Gastroesophageal sphincter (tissue), 4 donors: ENCODE data around the gene OTUB2. TPM values are rescaled to one million over a fixed set of nuclear protein-coding genes. Genes with fewer than 3 reads are reported as not detected.

Experiments
- ATAC-seq: fragments of 150-250 bp; one replicate; pipeline ENCODE4 v1.9.1; 2016; ENCODE audit warnings: mild to moderate bottlenecking, moderate library complexity
- H3K27ac ChIP-seq, 4 donors: fragments of 200-600 bp; sonication (generic) in 3 of 4; 1 replicate in 3 of 4; 2 replicates in 1 of 4; pipeline ENCODE4 v1.5.1; 2016 to 2019
- H3K27me3 ChIP-seq: fragments of 200-600 bp; sonication (generic); one replicate; pipeline ENCODE4 v1.5.1; 2019
- H3K36me3 ChIP-seq, 2 donors: fragments of 200-600 bp; sonication (generic); one replicate each; pipeline ENCODE4 v1.5.1; 2019; ENCODE audit warnings: control low read depth in 1 of 2
- H3K4me1 ChIP-seq, 3 donors: fragments of 200-600 bp; sonication (generic); 1 replicate in 2 of 3; 2 replicates in 1 of 3; pipeline ENCODE4 v1.5.1; 2016 to 2019; ENCODE audit warnings: control low read depth in 2 of 3
- H3K4me3 ChIP-seq, 2 donors: fragments of 200-600 bp; sonication (generic); one replicate each; pipeline ENCODE4 v1.5.1; 2019; ENCODE audit warnings: mild to moderate bottlenecking in 1 of 2, moderate library complexity in 1 of 2
- H3K9me3 ChIP-seq, 3 donors: fragments of 200-600 bp; sonication (generic); one replicate each; pipeline ENCODE4 v1.5.1; 2017 to 2019; ENCODE audit warnings: control low read depth in 2 of 3
- EP300 ChIP-seq: sonication (generic); formaldehyde crosslinking; IDR thresholded peaks from one replicate; pipeline ENCODE4 v1.6.1; 2017; ENCODE audit warnings: antibody characterized with exemption, mild to moderate bottlenecking
- POLR2A ChIP-seq, 2 donors: fragments of 450-650 bp; IDR thresholded peaks; one replicate each; pipeline ENCODE4 v1.6.1; 2017; ENCODE audit warnings: antibody characterized with exemption in 2 of 2, mild to moderate bottlenecking in 2 of 2, moderate library complexity in 1 of 2
- POLR2AphosphoS5 ChIP-seq: sonication (generic); formaldehyde crosslinking; IDR thresholded peaks from one replicate; pipeline ENCODE4 v1.6.1; 2017; ENCODE audit warnings: antibody characterized with exemption
- WGBS, 2 donors: methylation state at CpG; one replicate each; pipeline ENCODE4 v1.1.5; 2018; ENCODE audit warnings: low coverage in 1 of 2; 5-methylcytosine and 5-hydroxymethylcytosine counted together
- total RNA-seq, 4 donors: library from RNA; depleted of rRNA; stranded (reverse); fragments of >200 nt; gene quantifications; one replicate each; pipeline ENCODE4 v1.1.0, GENCODE V29; 2016
- TF ChIP-seq, protein P1 (sequence below), 4 experiments: fragments of 200-600 bp in 2 of 4; fragments of 450-650 bp in 2 of 4; sonication (generic) in 1 of 4; IDR thresholded peaks; one replicate each; pipeline ENCODE4 v1.5.1; 2017 to 2019; ENCODE audit warnings: antibody characterized with exemption in 4 of 4, mild to moderate bottlenecking in 2 of 4, moderate library complexity in 2 of 4

The OTUB2 gene
- total RNA-seq, 4 donors from 2014 or later: 0.16 to 0.84 (median 0.65) TPM

DNA sequence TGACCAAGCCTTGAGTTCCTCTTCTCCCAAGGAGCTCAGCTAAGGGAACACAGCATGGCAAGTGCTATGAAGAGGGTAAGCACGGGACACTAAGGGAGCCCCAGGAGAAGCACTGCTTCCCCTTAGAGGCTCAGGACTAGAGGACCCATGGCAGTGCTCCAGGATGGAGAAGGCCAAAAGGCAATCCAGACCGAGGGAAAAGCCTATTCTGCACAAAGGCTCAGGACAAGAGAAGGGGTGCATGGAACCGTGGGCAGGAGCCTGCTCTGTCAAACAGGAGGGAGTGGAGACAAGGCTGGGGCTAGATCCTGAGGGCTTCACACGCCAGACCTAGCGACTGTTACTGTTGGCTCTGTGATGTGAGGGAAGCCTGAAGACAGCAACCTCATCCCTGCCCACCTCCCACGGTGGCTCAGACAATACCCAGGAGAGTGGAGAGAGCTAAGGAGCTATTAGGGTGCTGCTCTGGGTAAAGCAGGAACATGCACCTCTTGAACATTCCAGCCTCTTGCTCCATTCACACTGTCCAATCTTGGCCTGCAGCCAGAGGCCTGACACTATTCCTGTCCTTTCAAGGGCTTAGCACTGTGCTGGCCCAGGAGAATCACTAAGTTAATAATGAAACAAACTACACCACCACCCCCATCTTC, 24.2 kb downstream of the OTUB2 start:
- H3K4me3 ChIP-seq: no peak overlapping the region
- peak; percentile 66 for ATAC-seq
- H3K27ac ChIP-seq: peak overlapping the region in 1 of 4 donors; percentile 11
- WGBS, 2 donors: 73% methylated on average over 5 of the region's 6 CpGs; no CpG with 5 or more reads in 1 of the 2 donors
- TF ChIP-seq, protein P1, sequence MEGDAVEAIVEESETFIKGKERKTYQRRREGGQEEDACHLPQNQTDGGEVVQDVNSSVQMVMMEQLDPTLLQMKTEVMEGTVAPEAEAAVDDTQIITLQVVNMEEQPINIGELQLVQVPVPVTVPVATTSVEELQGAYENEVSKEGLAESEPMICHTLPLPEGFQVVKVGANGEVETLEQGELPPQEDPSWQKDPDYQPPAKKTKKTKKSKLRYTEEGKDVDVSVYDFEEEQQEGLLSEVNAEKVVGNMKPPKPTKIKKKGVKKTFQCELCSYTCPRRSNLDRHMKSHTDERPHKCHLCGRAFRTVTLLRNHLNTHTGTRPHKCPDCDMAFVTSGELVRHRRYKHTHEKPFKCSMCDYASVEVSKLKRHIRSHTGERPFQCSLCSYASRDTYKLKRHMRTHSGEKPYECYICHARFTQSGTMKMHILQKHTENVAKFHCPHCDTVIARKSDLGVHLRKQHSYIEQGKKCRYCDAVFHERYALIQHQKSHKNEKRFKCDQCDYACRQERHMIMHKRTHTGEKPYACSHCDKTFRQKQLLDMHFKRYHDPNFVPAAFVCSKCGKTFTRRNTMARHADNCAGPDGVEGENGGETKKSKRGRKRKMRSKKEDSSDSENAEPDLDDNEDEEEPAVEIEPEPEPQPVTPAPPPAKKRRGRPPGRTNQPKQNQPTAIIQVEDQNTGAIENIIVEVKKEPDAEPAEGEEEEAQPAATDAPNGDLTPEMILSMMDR (IDR thresholded peaks at IDR 0.05): no peak
- no peak for TF ChIP-seq POLR2AphosphoS5
- no peak for TF ChIP-seq POLR2A (IDR thresholded peaks at IDR 0.05)
- no peak for TF ChIP-seq EP300
- H3K36me3 ChIP-seq: peaks cover 8 to 100% of the 10 kb centered on the region in 2 donors
- H3K4me1 ChIP-seq: peaks cover 0 to 33% (median 6%) of the 10 kb centered on the region in 3 donors
- no peaks in the 10 kb centered on the region for H3K9me3 ChIP-seq
- H3K27me3 ChIP-seq: no peaks in the 10 kb centered on the region

- H3K4me3 ChIP-seq: no peak overlapping the region
- TF ChIP-seq, protein P1 (IDR thresholded peaks at IDR 0.05): peak in 3 of 4 experiments; percentile 42 to 60 (median 42)
- TF ChIP-seq POLR2A (IDR thresholded peaks at IDR 0.05): no peak
- TF ChIP-seq EP300: no peak
- TF ChIP-seq POLR2AphosphoS5: no peak
- no peaks in the 10 kb centered on the region for H3K27me3 ChIP-seq
- H3K27ac ChIP-seq: peak overlapping the region in 2 of 4 donors; percentile 29 to 41
- 29 to 47% methylated on average over 4 to 9 of the region's 9 CpGs for whole genome bisulfite sequencing, 2 donors
- no peaks in the 10 kb centered on the region for H3K9me3 ChIP-seq
- peaks cover 8 to 100% of the 10 kb centered on the region in 2 donors for H3K36me3 ChIP-seq
- ATAC-seq: no peak
- peaks cover 0 to 33% (median 6%) of the 10 kb centered on the region in 3 donors for H3K4me1 ChIP-seq
Measured at GRCh38 chr14:94051115-94051514, 25.0 kb downstream of the OTUB2 start.

GRCh38 chr14:94051779-94052178, 25.6 kb downstream of the OTUB2 start:
- no peak for ATAC-seq
- Histone ChIP-seq H3K27ac (peak overlapping the region in 2 of 4 donors; percentile 29 to 41), H3K4me1 (peaks cover 0 to 34% (median 6%) of the 10 kb centered on the region in 3 donors), H3K4me3 (no peak overlapping the region), H3K9me3 (no peaks in the 10 kb centered on the region), H3K27me3 (no peaks in the 10 kb centered on the region), H3K36me3 (peaks cover 8 to 100% of the 10 kb centered on the region in 2 donors)
- 60 to 100% methylated on average over 1 of the region's 3 CpGs for WGBS, 2 donors
- TF ChIP-seq EP300: no peak
- TF ChIP-seq, protein P1 (IDR thresholded peaks at IDR 0.05): no peak
- no peak for TF ChIP-seq POLR2AphosphoS5
- TF ChIP-seq POLR2A (IDR thresholded peaks at IDR 0.05): no peak

- Histone ChIP-seq H3K4me3 (no peak overlapping the region), H3K27me3 (no peaks in the 10 kb centered on the region), H3K36me3 (peaks cover 8 to 100% of the 10 kb centered on the region in 2 donors), H3K9me3 (no peaks in the 10 kb centered on the region), H3K4me1 (peaks cover 0 to 38% (median 6%) of the 10 kb centered on the region in 3 donors), H3K27ac (peak overlapping the region in 1 of 4 donors; percentile 41)
- ATAC-seq: no peak
- WGBS, 2 donors: 100% methylated on average over 1 of the region's 1 CpG; no CpG with 5 or more reads in 1 of the 2 donors
- TF ChIP-seq, protein P1 (IDR thresholded peaks at IDR 0.05): no peak
- no peak for TF ChIP-seq EP300
- TF ChIP-seq POLR2A (IDR thresholded peaks at IDR 0.05): no peak
- no peak for TF ChIP-seq POLR2AphosphoS5
Measured at GRCh38 chr14:94052199-94052598, 26.1 kb downstream of the OTUB2 start.

DNA sequence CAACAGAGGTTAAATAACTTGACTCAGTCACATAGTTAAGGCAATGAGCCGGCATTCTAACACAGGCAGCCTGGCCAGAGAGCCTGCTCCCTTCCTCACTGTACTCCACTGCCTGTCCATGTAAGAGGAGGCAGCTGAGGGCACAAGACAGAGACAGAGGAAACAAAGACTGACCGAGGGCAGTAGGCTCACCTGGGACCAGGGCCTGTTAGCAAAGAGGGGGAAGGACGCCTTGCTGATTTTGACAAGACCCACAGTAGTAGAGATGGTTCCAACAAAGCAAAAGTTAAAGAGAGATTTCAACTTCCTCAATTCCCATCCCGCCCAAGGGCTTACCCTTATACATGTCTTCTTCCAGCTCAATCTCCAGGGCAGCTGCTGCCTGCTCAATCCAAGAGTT, 26.5 kb downstream of the OTUB2 start:
- WGBS, 2 donors: 94 to 98% methylated on average over 3 to 4 of the region's 4 CpGs
- Histone ChIP-seq H3K9me3 (no peaks in the 10 kb centered on the region), H3K27me3 (no peaks in the 10 kb centered on the region), H3K4me1 (peaks cover 0 to 43% (median 6%) of the 10 kb centered on the region in 3 donors), H3K4me3 (no peak overlapping the region), H3K36me3 (peaks cover 8 to 100% of the 10 kb centered on the region in 2 donors), H3K27ac (no peak overlapping the region)
- ATAC-seq: no peak
- TF ChIP-seq, protein P1 (IDR thresholded peaks at IDR 0.05): no peak
- TF ChIP-seq EP300: no peak
- TF ChIP-seq POLR2AphosphoS5: no peak
- no peak for TF ChIP-seq POLR2A (IDR thresholded peaks at IDR 0.05)
